NCI-H1930 (cell line): ENCODE results near the gene ZFAND2B.

Experiments
- DNase-seq, 2 experiments: peaks; one replicate each; lab custom pipeline; 2025; lab: John Stamatoyannopoulos, UW

Gene ZFAND2B

GRCh38 chr2:219220652-219221402 is 14.2 kb downstream of the ZFAND2B start:
- DNase-seq = no peak

GRCh38 chr2:219221957-219222518 is 15.5 kb downstream of the ZFAND2B start:
- DNase-seq = no peak

- no peak for DNase-seq
Observed at GRCh38 chr2:219223831-219224610, 17.4 kb downstream of the ZFAND2B start.

- no peak for DNase-seq
Observed at GRCh38 chr2:219225350-219225749, 18.8 kb downstream of the ZFAND2B start.

GRCh38 chr2:219228041-219228910 is 21.7 kb downstream of the ZFAND2B start:
- no peak for DNase-seq

- DNase-seq = no peak
Observed at GRCh38 chr2:219228911-219229304, 22.3 kb downstream of the ZFAND2B start.

- DNase-seq = peak; percentile 96 to 97
Observed at GRCh38 chr2:219229305-219230058, 22.9 kb downstream of the ZFAND2B start, which contains the start of the genes ANKZF1 and ATG9A. TSS of gene ANKZF1 (plus strand) at chr2:219229806. CDS start at chr2:219230258, 452 bp downstream. TSS of gene ATG9A (minus strand) at chr2:219229636. CDS start at chr2:219228024, 1,612 bp downstream.

- no peak for DNase-seq
Observed at GRCh38 chr2:219230059-219230540, 23.5 kb downstream of the ZFAND2B start.

GRCh38 chr2:219234331-219234730 is 27.7 kb downstream of the ZFAND2B start:
- DNase-seq = no peak

GRCh38 chr2:219243291-219243761 is 36.7 kb downstream of the ZFAND2B start:
- no peak for DNase-seq

- no peak for DNase-seq
Observed at GRCh38 chr2:219244789-219245147, 38.2 kb downstream of the ZFAND2B start.

- DNase-seq = peak; percentile 76 to 91
Observed at GRCh38 chr2:219245148-219245898, 38.7 kb downstream of the ZFAND2B start, which contains the start of the genes GLB1L and STK16. TSS of gene GLB1L (minus strand) at chr2:219245444. CDS start at chr2:219243573, 1,871 bp downstream. TSS of gene STK16 (plus strand) at chr2:219245479. CDS start at chr2:219246000, 521 bp downstream.

- no peak for DNase-seq
Observed at GRCh38 chr2:219245899-219246230, 39.3 kb downstream of the ZFAND2B start.

GRCh38 chr2:219246559-219246958 is 40.0 kb downstream of the ZFAND2B start:
- no peak for DNase-seq

GRCh38 chr2:219247678-219248642 is 41.4 kb downstream of the ZFAND2B start:
- no peak for DNase-seq

GRCh38 chr2:219248845-219249202 is 42.2 kb downstream of the ZFAND2B start:
- no peak for DNase-seq

GRCh38 chr2:219249203-219249980 is 42.8 kb downstream of the ZFAND2B start:
- DNase-seq = no peak
